IPS-20b (cell line): Measurements from ENCODE around the gene EPS8L3.
"Not testable (repeated sequence)": the region's sequence is repeated elsewhere in the genome, so short reads cannot be mapped to it uniquely, and the experiment has no call there.

ENCODE experiments used
- H3K27ac ChIP-seq: one replicate; pipeline ENCODE4 v1.5.1; 2013; ENCODE audit warnings: low read length
- H3K27me3 ChIP-seq: 2 replicates; pipeline ENCODE4 v1.6.1; 2013; ENCODE audit warnings: mild to moderate bottlenecking, low read length, inconsistent platforms; ENCODE audit not compliant: insufficient read depth
- H3K36me3 ChIP-seq: 2 replicates; pipeline ENCODE4 v1.6.1; 2013; ENCODE audit warnings: low read depth, mild to moderate bottlenecking, inconsistent platforms, low read length, moderate library complexity; ENCODE audit not compliant: insufficient read depth
- H3K4me1 ChIP-seq: 2 replicates; pipeline ENCODE4 v1.6.1; 2013; ENCODE audit warnings: mild to moderate bottlenecking, control low read depth, inconsistent platforms, low read length, moderate library complexity; ENCODE audit not compliant: insufficient read depth
- H3K4me3 ChIP-seq: 2 replicates; pipeline ENCODE4 v1.5.1; 2013; ENCODE audit warnings: mild to moderate bottlenecking, low read length, inconsistent platforms
- H3K9ac ChIP-seq: 2 replicates; pipeline ENCODE4 v1.6.1; 2013; ENCODE audit warnings: low read depth, mild to moderate bottlenecking, inconsistent platforms, low read length, moderate library complexity
- H3K9me3 ChIP-seq: 2 replicates; pipeline ENCODE4 v1.6.1; 2013; ENCODE audit warnings: mild to moderate bottlenecking, low read depth, low read length, inconsistent platforms; ENCODE audit not compliant: insufficient read depth

EPS8L3 gene

DNA sequence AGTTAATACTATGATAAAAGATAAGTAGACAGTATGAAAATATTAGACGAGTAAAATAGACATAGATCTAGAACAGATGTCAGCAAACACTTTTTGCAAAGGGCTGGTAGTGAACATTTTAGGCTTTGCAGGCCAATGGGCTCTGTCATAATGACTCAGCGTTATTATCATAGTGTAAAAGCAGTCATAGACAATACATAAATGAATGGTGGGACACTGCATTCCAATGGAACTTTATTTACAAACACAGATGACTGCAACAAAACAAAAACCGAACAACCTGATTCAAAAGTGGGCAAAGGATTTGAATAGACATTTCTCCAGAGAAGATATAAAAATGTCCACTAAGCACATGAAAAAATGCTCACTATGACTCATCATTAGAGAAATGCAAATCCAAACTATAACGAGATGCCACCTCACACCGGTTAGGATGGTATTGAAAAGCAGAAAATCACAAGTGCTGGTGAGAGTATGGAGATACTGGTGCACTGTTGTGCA is 44.3 kb downstream of the EPS8L3 start:
- Histone ChIP-seq H3K4me3 (no peak overlapping the region), H3K27ac (no peak overlapping the region), H3K4me1 (no peaks in the 10 kb centered on the region), H3K9me3 (no peaks in the 10 kb centered on the region), H3K9ac (no peak overlapping the region), H3K36me3 (no peaks in the 10 kb centered on the region), H3K27me3 (no peaks in the 10 kb centered on the region)

DNA sequence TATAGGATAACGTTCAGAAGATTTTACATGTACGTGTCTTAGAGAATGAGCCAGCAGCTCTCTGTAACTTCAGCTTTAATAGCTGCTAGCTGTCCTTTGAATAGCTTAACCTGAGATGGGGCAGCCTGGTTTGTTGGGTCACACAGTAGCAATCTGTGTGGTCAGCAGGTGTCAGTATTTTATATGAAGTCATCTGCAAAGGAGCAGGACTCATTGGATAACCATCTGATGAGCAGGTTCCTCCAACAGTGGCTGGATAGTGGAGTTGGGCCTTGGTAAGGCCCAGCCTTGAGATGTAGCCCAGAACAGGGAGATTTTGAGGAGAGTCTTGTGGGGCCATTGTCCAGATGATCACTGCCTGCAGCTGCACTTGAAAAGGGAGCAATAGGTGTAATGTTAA is 45.2 kb downstream of the EPS8L3 start:
- no peaks in the 10 kb centered on the region for H3K36me3 ChIP-seq
- H3K27me3 ChIP-seq: no peaks in the 10 kb centered on the region
- H3K9ac ChIP-seq: no peak overlapping the region
- H3K9me3 ChIP-seq: no peaks in the 10 kb centered on the region
- H3K27ac ChIP-seq: no peak overlapping the region
- no peaks in the 10 kb centered on the region for H3K4me1 ChIP-seq
- no peak overlapping the region for H3K4me3 ChIP-seq

DNA sequence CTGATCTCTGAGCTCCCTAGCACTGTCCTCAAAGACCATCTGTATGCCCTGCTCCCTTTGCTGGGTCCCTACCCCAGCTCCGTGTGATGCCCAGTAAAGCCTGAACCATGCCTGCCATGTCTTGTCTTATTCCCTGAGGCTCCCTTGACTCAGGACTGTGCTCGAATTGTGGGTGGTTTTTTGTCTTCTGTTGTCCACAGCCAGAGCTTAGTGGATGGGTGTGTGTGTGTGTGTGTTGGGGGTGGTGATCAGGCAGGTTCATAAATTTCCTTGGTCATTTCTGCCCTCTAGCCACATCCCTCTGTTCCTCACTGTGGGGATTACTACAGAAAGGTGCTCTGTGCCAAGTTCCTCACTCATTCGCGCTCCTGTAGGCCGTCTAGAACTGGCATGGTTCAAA is 46.0 kb downstream of the EPS8L3 start:
- no peak overlapping the region for H3K27ac ChIP-seq
- no peaks in the 10 kb centered on the region for H3K27me3 ChIP-seq
- no peaks in the 10 kb centered on the region for H3K4me1 ChIP-seq
- no peak overlapping the region for H3K4me3 ChIP-seq
- no peak overlapping the region for H3K9ac ChIP-seq
- no peaks in the 10 kb centered on the region for H3K9me3 ChIP-seq
- no peaks in the 10 kb centered on the region for H3K36me3 ChIP-seq

DNA sequence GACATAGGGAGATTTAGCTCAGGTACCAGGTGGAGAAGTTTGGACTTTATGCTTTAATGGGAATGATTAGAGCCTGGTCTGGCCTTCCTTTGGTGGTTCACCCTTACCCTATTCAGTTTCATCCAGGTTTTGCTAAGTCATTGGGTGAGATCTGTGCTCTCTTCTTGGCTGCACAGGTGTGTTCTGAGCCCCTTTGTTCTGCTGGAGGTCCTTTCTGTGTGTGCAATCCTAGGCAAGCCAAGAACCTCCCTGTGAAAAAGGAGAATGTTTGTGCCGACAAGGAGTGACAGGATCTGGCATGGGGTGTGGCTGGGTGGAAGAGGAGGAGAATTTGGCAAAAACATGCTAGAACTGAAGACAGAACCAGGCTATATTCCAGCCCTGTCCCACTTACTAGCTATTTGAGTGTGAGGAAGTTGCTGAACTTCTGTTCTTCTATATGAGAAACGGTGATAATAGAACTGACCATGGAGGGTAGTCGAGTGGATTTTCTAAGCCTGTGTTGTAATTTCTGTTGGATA is 47.1 kb downstream of the EPS8L3 start:
- H3K27me3 ChIP-seq: no peaks in the 10 kb centered on the region
- no peak overlapping the region for H3K9ac ChIP-seq
- H3K4me3 ChIP-seq: no peak overlapping the region
- H3K36me3 ChIP-seq: no peaks in the 10 kb centered on the region
- H3K27ac ChIP-seq: no peak overlapping the region
- H3K4me1 ChIP-seq: no peaks in the 10 kb centered on the region
- no peaks in the 10 kb centered on the region for H3K9me3 ChIP-seq

DNA sequence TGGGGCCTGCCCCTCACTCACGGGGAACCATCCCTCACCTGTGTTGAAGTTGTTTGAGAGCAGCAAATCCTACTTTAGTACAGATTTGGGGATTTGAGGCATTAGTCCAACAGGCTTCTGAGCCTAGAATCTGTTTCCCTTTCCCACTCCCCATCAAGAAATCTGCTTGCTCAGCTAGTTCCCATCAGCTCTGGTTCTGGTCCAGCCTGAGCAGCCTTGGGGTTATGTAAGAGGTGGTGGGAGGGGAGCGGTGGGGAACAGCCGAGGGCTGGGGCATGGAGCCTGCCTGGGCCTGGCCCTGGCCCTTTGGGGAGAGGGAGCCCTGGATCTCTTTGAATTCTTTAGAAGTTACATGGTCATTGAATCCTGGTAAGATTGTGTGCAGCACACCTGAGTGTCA is 47.6 kb downstream of the EPS8L3 start:
- Histone ChIP-seq H3K36me3 (no peaks in the 10 kb centered on the region), H3K9ac (no peak overlapping the region), H3K27me3 (no peaks in the 10 kb centered on the region), H3K27ac (no peak overlapping the region), H3K4me3 (no peak overlapping the region), H3K4me1 (no peaks in the 10 kb centered on the region), H3K9me3 (no peaks in the 10 kb centered on the region)

DNA sequence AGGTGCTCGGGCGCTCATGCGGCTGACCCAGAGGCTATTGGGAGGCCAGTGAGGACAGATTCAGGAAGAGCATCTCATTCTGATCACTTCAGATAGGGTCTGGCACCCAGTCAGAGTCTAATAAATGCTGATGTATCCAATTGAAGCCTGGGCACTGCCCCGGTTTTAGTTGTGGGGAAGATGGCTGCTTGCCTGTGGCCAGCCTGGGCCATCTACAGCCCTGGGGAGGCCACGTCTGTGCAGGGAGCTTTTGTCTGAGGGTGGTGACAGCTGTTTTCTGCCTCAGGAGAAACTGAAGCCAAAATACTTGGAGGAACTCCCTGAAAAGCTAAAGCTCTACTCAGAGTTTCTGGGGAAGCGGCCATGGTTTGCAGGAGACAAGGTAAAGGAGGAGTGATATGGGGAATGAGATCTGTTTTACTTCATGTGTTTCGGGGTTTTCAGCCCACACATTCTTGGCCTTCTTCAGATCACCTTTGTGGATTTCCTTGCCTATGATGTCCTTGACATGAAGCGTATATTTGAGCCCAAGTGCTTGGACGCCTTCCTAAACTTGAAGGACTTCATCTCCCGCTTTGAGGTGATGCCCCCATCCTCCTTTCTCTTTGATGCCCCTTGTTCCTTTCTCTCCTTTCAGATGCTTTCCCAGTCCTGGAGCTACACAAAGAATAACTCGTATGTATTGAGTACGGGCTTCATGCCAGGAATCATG is 48.9 kb downstream of the EPS8L3 start:
- no peaks in the 10 kb centered on the region for H3K27me3 ChIP-seq
- no peaks in the 10 kb centered on the region for H3K36me3 ChIP-seq
- H3K4me1 ChIP-seq: no peaks in the 10 kb centered on the region
- no peak overlapping the region for H3K4me3 ChIP-seq
- no peaks in the 10 kb centered on the region for H3K9me3 ChIP-seq
- no peak overlapping the region for H3K9ac ChIP-seq
- H3K27ac ChIP-seq: no peak overlapping the region

DNA sequence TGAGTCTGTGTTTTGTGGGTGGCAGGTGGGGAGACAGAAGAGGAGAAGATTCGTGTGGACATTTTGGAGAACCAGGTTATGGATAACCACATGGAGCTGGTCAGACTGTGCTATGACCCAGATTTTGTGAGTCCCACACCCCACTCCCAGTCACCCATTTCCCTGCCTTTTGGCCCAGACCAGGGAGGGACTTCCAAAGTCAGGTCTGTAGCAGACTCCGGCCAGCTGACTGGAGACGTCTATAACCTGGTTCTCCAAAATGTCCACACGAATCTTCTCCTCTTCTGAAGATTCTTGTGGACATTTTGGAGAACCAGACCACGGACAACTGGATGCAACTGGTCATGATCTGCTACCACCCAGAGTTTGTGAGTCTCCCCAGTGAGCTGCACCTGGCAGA is 50.1 kb downstream of the EPS8L3 start:
- H3K9me3 ChIP-seq: no peaks in the 10 kb centered on the region; the same call in none of the 2 replicates
- H3K36me3 ChIP-seq: no peaks in the 10 kb centered on the region
- H3K4me3 ChIP-seq: no peak overlapping the region
- no peak overlapping the region for H3K9ac ChIP-seq
- H3K27me3 ChIP-seq: no peaks in the 10 kb centered on the region
- no peaks in the 10 kb centered on the region for H3K4me1 ChIP-seq
- H3K27ac ChIP-seq: no peak overlapping the region

DNA sequence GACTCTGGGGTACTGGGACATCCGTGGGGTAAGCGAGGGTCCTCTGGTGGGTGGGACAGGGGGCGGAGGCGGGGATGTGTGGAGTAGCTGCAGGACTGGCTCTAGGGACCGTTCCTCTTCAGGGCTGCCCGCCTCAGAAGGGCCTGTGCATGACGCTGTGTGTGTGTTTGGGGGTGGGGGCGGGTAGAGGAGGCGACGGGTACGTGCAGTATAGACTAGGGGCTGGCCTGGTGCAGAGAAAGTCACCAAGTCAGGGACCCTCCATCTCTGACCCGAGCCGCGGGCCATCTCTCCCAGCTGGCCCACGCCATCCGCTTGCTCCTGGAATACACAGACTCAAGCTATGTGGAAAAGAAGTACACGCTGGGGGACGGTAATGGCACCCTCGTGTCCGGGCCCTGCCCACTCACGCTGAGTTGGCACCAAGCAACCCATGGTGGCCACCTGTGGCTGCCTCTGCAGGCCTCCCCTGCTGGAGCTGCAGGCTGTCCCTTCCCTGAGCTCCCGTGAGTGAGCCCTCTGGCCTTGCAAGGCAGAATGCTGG is 51.3 kb downstream of the EPS8L3 start:
- no peaks in the 10 kb centered on the region for H3K36me3 ChIP-seq
- H3K27me3 ChIP-seq: no peaks in the 10 kb centered on the region
- H3K4me1 ChIP-seq: no peaks in the 10 kb centered on the region
- H3K9ac ChIP-seq: no peak overlapping the region
- H3K4me3 ChIP-seq: no peak overlapping the region
- peaks cover 4% of the 10 kb centered on the region for H3K9me3 ChIP-seq
- no peak overlapping the region for H3K27ac ChIP-seq

DNA sequence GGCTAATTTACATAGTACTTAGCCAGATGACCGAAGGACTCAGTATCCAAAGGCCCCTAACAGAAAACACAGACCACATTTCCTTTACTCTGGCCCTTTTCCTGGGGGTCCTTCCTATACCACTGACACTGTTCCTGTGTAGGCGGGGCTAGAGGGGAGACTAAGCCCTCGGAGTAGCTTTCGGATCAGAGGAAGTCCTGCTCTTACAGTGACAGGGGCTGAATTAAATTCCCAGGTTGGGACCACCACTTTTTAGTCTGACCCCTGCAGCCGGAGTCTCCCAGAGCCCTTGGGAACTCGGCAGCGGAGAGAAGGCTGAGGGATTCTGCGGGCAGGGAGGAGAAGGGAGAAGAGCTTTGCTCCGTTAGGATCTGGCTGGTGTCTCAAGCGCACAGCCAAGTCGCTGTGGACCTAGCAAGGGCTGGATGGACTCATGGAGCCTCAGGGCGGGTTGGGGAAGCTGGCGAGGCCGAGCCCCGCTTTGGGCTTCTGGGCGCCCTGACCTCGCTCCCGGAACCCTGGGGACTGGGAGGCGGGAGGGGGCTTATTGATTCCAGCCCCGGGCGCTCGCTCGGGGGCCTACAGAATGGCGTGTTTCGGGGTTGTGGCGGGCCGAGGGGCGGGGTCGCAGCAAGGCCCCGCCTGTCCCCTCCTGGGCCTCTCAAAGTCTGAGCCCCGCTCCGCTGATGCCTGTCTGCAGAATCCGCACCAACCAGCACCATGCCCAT is 52.0 kb downstream of the EPS8L3 start, which contains the start of gene GSTM5:
Gene GSTM5, plus strand, starts transcription at position 659 of the 728 bp plus-strand sequence. Its CDS starts 62 bp downstream, at position 721.
- H3K4me1 ChIP-seq, H3K27ac ChIP-seq, H3K27me3 ChIP-seq, H3K36me3 ChIP-seq, H3K9me3 ChIP-seq, H3K4me3 ChIP-seq, H3K9ac ChIP-seq: not testable (repeated sequence)

DNA sequence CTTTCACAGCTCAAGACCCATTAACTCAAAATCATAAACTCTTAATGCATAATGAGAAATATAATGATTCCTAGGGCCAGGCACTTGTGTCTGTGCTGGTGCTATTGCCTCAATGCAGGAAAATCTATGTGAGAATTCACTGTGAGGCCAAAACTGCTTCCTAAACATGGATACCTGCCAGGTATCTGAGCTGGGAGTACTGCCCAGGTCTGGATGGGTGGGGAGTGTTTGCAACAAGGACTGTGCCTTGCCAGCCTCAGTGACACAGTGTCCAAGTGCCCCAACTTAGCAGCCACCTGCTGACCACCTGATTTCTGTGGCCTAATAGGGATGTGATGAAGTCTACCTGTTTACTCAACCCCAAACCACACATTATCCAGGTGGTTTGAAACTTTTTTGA is 53.9 kb downstream of the EPS8L3 start:
- not testable (repeated sequence) for H3K9me3 ChIP-seq, H3K9ac ChIP-seq

DNA sequence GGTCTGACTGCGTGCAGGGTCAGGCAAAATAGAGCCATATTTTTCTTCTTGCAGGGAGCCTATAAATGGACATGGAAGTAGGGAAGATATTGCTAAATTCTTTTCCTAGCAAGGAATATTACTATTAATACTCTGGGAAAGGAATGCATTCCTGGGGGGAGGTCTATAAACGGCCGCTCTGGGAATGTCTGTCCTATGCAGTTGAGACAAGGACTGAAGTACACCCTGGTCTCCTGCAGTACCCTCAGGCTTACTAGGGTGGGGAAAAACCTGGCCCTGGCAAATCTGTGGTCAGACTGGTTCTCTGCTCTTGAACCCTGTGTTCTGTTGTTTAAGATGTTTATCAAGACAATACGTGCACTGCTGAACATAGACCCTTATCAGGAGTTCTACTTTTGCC is 54.8 kb downstream of the EPS8L3 start:
- not testable (repeated sequence) for H3K9ac ChIP-seq, H3K27me3 ChIP-seq, H3K4me3 ChIP-seq, H3K27ac ChIP-seq, H3K36me3 ChIP-seq, H3K4me1 ChIP-seq, H3K9me3 ChIP-seq

More for the DNA sequence above, 53.9 kb downstream of the EPS8L3 start:
- H3K4me3 ChIP-seq, H3K4me1 ChIP-seq, H3K36me3 ChIP-seq, H3K27ac ChIP-seq, H3K27me3 ChIP-seq: not testable (repeated sequence)

DNA sequence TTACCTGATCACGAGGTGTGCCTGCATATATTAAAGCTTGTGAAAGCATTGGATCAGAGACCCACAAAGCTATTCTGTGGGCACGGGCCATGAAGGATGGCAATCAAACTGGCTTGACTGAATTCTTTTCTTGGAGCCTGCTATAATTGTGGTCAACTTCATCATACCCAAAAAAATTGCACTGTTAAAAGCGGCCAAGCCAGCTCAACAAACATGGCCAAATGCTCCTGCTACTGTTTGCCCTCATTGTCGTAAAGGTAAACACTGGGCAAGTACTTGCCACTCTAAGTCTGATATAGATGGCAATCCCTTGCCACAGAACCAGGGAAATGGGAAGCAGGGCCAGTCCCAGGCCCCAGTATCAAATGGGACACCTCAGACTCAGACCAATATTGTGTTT is 58.3 kb downstream of the EPS8L3 start:
- H3K4me1 ChIP-seq: no peaks in the 10 kb centered on the region

More for the DNA sequence above, 58.3 kb downstream of the EPS8L3 start:
- Histone ChIP-seq H3K36me3 (no peaks in the 10 kb centered on the region), H3K9me3 (peaks cover 4% of the 10 kb centered on the region), H3K4me3 (no peak overlapping the region), H3K27ac (no peak overlapping the region), H3K9ac (no peak overlapping the region), H3K27me3 (no peaks in the 10 kb centered on the region)
